SU-DHL-6 (cell line): ENCODE data around the gene ST6GALNAC2.

Experiments
- H2AFZ ChIP-seq: fragments of 200-600 bp; sonication (generic); 2 replicates; pipeline ENCODE4 v1.6.1; 2014; ENCODE audit warnings: low read depth, mild to moderate bottlenecking, moderate library complexity, mixed read lengths, antibody characterized with exemption, low read length; ENCODE audit not compliant: severe bottlenecking
- H3F3A ChIP-seq: fragments of 200-600 bp; shearing (Covaris generic); 2 replicates; pipeline ENCODE4 v1.6.0; 2016; ENCODE audit warnings: antibody characterized with exemption, mild to moderate bottlenecking; ENCODE audit not compliant: insufficient read depth
- H3K27ac ChIP-seq: fragments of 200-600 bp; sonication (generic); 2 replicates; pipeline ENCODE4 v1.5.1; 2016; ENCODE audit warnings: low read depth, mild to moderate bottlenecking, low read length, moderate library complexity, mixed read lengths
- H3K27me3 ChIP-seq: fragments of 200-600 bp; sonication (generic), shearing (Covaris generic); 2 replicates; pipeline ENCODE4 v1.6.0; 2014; ENCODE audit warnings: mild to moderate bottlenecking, low read length
- H3K36me3 ChIP-seq: fragments of 200-600 bp; sonication (generic); 2 replicates; pipeline ENCODE4 v1.6.1; 2014; ENCODE audit warnings: mild to moderate bottlenecking, low read length, mixed read lengths
- H3K4me2 ChIP-seq: fragments of 300-600, 200-600 bp; shearing (Covaris generic), sonication (generic); 2 replicates; pipeline ENCODE4 v1.6.0; 2014; ENCODE audit warnings: low read length, low read depth, mild to moderate bottlenecking; ENCODE audit not compliant: poor library complexity, severe bottlenecking
- H3K4me3 ChIP-seq: fragments of 200-600 bp; sonication (generic); 2 replicates; pipeline ENCODE4 v1.5.1; 2014; ENCODE audit warnings: antibody characterized with exemption, low read length, mild to moderate bottlenecking, mixed read lengths; ENCODE audit not compliant: insufficient read depth, poor library complexity, severe bottlenecking
- H3K79me2 ChIP-seq: fragments of 200-600 bp; sonication (generic); 2 replicates; pipeline ENCODE4 v1.6.1; 2014; ENCODE audit warnings: mild to moderate bottlenecking, low read length, moderate library complexity; ENCODE audit not compliant: insufficient read depth
- H3K9ac ChIP-seq: fragments of 200-600 bp; sonication (generic); 2 replicates; pipeline ENCODE4 v1.7.0; 2014; ENCODE audit warnings: mild to moderate bottlenecking, low read length
- H3K9me2 ChIP-seq: fragments of 200-600 bp; sonication (generic); replicated peaks from 2 replicates; pipeline ENCODE4 v1.6.1; 2014; ENCODE audit warnings: low read length; ENCODE audit not compliant: insufficient read depth
- H3K9me3 ChIP-seq: fragments of 200-600 bp; sonication (generic); 2 replicates; pipeline ENCODE4 v1.6.1; 2014; ENCODE audit warnings: low read length, mixed read lengths; ENCODE audit not compliant: insufficient read depth
- H4K20me1 ChIP-seq: fragments of 200-600 bp; sonication (generic); 2 replicates; pipeline ENCODE4 v1.6.1; 2014; ENCODE audit warnings: low read depth, mild to moderate bottlenecking, antibody characterized with exemption, low read length, moderate library complexity, mixed read lengths
- EZH2phosphoT487 ChIP-seq: fragments of 200-600 bp; sonication (generic), shearing (Covaris generic); conservative IDR thresholded peaks from 2 replicates; pipeline ENCODE4 v1.6.1; 2018; ENCODE audit warnings: mild to moderate bottlenecking, antibody characterized with exemption, low read length, moderate library complexity, mixed read lengths
- TF ChIP-seq, protein P1 (sequence below): fragments of 200-600 bp; sonication (generic); IDR thresholded peaks from one replicate; pipeline ENCODE4 v1.5.1; 2017; ENCODE audit warnings: antibody characterized with exemption, mild to moderate bottlenecking, low read length, moderate library complexity; ENCODE audit not compliant: insufficient read depth, poor library complexity, severe bottlenecking

The ST6GALNAC2 gene

DNA sequence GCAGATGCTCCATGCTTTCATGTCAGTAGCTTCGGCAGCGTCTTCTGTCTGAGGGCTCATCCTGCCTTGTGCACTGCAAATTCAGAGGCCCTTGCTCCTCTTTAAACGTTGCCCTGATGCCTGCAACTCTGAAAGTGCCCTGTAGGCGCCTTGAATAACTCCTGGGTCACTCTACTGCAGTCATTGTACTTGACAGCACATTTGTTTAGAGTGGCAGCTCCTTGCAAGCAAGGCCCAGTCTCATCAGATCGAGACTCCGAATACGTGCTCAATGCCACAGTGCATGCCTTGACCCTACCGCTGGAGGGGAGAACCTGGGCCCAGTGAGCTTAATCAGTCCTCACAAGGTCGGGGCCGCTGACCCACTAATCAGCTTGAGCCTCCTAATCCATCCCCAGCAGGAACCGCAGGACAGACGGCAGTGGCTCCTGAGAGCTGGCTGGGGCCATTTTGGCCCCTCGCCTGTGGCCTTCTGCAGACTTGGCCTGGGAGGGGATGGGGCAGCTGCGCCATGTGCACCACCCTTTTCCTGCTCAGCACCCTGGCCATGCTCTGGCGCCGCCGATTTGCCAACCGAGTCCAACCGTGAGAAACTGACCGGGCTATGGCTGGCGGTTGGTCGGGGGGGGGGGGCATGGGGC, 45.9 kb downstream of the ST6GALNAC2 start, which contains the start of gene PRCD:
PRCD (plus strand) TSS at position 414 of the 641 bp plus-strand sequence; CDS start at position 512, 98 bp downstream.
- no peaks in the 10 kb centered on the region for H3K9me2 ChIP-seq
- H3K9ac ChIP-seq, result no peak within 1 kb of the TSS
- H3K27ac ChIP-seq, result no peak within 1 kb of the TSS
- no peaks in the 10 kb centered on the region for H3K9me3 ChIP-seq
- H3K79me2 ChIP-seq, result no peaks in the 10 kb centered on the region
- H3K27me3 ChIP-seq, result no peaks in the 10 kb centered on the region
- no peaks in the 10 kb centered on the region for H3K36me3 ChIP-seq
- no peaks in the 10 kb centered on the region for H3F3A ChIP-seq
- TF ChIP-seq, protein P1, sequence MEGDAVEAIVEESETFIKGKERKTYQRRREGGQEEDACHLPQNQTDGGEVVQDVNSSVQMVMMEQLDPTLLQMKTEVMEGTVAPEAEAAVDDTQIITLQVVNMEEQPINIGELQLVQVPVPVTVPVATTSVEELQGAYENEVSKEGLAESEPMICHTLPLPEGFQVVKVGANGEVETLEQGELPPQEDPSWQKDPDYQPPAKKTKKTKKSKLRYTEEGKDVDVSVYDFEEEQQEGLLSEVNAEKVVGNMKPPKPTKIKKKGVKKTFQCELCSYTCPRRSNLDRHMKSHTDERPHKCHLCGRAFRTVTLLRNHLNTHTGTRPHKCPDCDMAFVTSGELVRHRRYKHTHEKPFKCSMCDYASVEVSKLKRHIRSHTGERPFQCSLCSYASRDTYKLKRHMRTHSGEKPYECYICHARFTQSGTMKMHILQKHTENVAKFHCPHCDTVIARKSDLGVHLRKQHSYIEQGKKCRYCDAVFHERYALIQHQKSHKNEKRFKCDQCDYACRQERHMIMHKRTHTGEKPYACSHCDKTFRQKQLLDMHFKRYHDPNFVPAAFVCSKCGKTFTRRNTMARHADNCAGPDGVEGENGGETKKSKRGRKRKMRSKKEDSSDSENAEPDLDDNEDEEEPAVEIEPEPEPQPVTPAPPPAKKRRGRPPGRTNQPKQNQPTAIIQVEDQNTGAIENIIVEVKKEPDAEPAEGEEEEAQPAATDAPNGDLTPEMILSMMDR, result no peak
- no peak for TF ChIP-seq EZH2phosphoT487
- H4K20me1 ChIP-seq, result no peaks in the 10 kb centered on the region
- H3K4me2 ChIP-seq, result no peak within 1 kb of the TSS
- no peak within 1 kb of the TSS for H2AFZ ChIP-seq
- no peak within 1 kb of the TSS for H3K4me3 ChIP-seq

DNA sequence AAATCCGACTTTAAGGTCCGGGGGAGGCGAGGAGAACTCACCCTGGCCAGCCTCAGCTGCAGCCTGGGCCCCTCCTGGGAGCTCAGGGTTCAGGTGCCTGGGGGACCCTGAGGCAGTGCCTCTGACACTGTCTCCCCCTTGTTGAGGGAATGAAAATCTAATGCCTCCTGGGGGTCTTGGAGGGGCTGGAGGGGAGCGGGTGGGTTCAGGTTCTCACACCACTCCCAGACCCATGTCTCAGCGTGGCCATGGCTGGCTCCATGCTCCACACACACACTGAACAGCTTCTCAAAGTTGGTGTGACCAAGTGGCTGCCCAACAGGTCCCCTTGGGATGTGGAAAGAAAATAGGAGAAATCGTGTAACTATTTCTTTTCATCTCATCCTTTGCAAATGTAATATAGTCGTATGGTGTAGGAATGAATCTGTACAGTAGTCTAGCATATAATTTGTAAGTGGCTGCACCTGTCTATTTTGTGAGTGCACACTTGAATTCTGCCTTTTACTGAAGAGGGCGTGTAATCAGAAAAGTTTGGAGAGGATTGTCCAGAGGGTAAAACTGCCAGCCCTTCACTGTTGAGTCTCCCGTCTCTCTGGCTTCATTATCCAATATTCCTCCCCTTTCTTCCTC, 46.6 kb downstream of the ST6GALNAC2 start:
- Histone ChIP-seq H3K4me3 (no peak overlapping the region), H3K9me3 (no peaks in the 10 kb centered on the region), H3K79me2 (no peaks in the 10 kb centered on the region), H3F3A (no peaks in the 10 kb centered on the region), H3K9ac (no peak overlapping the region), H4K20me1 (no peaks in the 10 kb centered on the region), H2AFZ (no peak overlapping the region), H3K9me2 (no peaks in the 10 kb centered on the region), H3K27ac (no peak overlapping the region), H3K4me2 (no peak overlapping the region), H3K36me3 (no peaks in the 10 kb centered on the region), H3K27me3 (no peaks in the 10 kb centered on the region)
- no peak for TF ChIP-seq EZH2phosphoT487
- TF ChIP-seq, protein P1, result no peak

DNA sequence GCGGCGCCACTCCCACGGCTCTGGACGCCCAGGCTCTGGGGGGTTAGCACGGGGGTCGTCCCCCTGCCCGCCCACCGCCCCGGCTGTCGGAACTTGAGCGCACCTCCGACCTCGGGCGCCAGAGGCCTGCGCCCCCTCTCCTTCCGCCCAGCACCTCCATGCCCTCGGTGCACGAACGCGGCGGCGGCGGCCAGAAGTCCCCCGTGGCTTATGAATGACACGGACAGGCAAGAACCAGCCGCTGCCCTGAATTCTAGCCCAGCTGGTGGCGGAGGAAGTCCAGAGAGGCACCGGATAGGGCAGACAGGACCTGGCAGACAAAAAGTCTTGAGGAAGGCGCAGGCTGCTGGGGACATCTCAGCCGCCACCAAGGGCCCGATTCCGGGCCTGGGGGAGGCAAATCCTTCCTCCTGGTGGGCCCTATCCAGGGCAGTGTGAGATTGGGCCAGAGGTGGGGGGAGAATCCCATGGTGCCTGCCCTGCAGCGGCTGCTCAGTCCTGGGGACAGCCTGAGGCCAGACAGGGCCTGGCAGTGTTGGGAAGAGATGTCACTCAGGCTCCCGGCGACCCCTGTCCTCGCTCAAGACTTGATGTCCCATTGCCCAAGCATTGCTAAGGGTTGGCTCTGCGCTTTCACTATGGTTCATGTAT, 47.3 kb downstream of the ST6GALNAC2 start:
- no peaks in the 10 kb centered on the region for H3F3A ChIP-seq
- no peak overlapping the region for H3K27ac ChIP-seq
- H3K9me3 ChIP-seq, result no peaks in the 10 kb centered on the region
- TF ChIP-seq, protein P1, result no peak
- TF ChIP-seq EZH2phosphoT487, result no peak
- no peaks in the 10 kb centered on the region for H3K9me2 ChIP-seq
- no peak overlapping the region for H2AFZ ChIP-seq
- H3K79me2 ChIP-seq, result no peaks in the 10 kb centered on the region
- no peaks in the 10 kb centered on the region for H4K20me1 ChIP-seq
- no peak overlapping the region for H3K4me3 ChIP-seq
- no peak overlapping the region for H3K9ac ChIP-seq
- H3K4me2 ChIP-seq, result no peak overlapping the region
- H3K36me3 ChIP-seq, result no peaks in the 10 kb centered on the region
- H3K27me3 ChIP-seq, result no peaks in the 10 kb centered on the region
